GM04503 (cell line): ENCODE data around the gene SPRY2.

Experiments used
- DNase-seq: peaks from one replicate; pipeline ENCODE4 v3.0.0-alpha.2; 2012; ENCODE audit warnings: low read depth

SPRY2 gene

DNA sequence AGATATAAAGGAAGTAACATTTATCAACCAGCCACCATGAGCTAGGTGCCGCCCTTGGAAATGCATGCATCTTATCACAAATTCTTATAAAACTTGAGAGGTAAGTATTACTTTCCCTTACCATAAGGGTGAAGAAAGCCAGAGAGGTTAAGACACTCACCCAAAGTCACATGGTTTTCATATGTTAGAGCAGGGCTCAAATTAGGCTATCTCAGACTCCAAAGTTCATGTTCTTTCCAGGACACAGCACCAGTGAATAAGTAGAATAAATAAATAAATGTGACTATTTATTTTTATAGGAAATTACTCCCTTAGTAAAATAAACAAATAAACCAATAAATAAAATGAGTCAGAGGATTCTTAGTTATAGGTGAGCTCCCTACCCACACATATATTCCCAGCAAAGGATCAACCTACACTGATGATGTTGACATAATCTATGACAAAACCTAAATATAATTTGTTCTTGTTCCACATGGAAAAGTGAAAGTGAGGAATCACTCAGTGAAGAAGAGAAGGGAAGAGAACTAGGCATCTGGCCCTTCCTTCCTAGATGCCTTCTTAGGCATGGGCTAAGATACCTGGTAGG, 27.2 kb downstream of the SPRY2 start:
- no peak for DNase-seq

GRCh38 chr13:80312967-80313366, 28.0 kb downstream of the SPRY2 start:
- DNase-seq: no peak

DNA sequence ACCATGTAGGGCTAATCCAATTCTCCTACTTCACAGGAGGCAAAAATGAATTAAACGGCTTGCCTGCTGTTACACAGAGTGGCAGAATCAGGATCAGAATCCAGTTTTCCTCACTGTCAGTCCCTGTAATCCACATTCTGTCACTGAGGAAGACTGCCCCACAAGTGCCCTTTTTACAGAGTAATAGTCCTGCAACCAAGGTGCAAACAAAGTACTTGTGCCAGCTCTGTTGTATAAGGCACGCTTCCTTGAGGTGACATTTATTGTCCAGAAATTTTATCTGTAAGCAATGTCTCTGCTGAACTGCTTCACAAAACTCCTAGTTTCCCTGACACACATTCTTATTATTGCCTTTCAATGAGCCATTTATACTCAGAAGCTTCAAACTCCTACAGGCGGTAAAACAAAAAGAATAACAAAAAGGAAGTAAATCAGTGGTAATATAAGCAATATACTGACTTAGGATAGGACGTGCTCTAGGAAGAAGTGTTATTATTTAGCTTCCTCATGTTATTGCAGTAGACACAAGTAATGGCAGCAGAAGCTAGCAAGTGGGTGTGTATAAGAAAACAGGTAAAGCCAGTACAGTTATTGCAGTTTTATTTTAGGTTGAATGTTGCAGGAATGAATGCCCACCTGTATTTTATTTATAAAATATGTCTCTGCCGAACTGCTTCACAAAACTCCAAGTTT, 28.8 kb downstream of the SPRY2 start:
- no peak for DNase-seq

- no peak for DNase-seq
Observed at GRCh38 chr13:80309926-80310325, 31.0 kb downstream of the SPRY2 start.

GRCh38 chr13:80307401-80307987, 33.4 kb downstream of the SPRY2 start:
- no peak for DNase-seq

GRCh38 chr13:80306337-80306972, 34.5 kb downstream of the SPRY2 start:
- no peak for DNase-seq

DNA sequence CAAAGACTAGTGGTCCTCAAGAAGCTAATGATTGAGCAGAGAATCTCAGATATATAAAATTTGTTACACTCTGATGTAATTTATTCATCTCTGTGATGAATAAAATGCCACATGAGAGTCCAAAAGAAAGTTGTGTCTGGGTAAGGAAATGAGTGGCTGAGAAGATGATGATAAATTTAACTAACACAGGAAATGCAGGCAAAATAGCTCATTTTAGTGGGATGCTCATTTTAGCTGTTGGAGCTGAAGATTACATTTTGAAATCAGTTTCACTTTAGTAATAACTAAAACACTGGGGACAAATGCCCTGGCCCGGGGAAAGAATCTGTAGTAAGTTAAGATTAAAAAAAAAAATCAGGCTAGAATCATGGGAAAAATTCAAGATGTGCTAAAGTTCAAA, 35.2 kb downstream of the SPRY2 start:
- no peak for DNase-seq

GRCh38 chr13:80303225-80303811, 37.6 kb downstream of the SPRY2 start:
- no peak for DNase-seq

DNA sequence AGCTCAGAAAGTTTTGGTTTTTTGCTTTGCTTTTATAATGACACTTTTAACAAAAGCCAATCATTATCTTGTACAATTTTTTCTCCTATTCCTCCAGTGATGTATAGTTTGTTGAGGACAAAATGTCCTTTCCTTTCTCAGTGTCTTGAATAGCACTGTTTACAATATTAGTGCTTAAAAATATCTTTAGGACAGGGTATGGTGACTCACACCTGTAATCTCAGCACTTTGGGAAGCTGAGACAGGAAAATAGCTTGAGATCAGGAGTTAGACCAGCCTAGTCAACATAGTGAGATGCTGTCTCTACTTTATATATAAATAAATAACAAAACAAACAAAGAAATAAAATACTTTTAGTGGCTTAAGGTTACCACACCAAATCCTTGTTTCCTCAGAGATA, 41.9 kb downstream of the SPRY2 start:
- DNase-seq: no peak

DNA sequence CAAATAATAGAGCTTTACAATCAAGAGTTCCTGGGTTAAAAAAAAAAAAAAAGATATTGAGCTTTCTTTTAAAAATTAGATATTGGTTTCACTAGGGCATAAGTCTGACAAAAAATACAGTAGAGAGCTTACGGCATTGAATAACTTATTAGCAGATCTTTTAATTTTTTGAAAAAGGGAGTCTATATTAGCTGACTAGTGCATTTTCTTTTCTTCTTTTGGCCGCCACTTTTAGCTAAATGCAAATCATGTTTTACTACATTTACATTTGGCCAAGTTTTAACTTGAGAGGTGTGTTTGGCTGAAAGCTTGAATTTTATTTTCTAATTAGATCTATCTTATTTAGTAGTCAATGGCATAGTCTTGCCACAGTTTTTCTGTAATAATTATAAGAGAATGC, 43.4 kb downstream of the SPRY2 start:
- no peak for DNase-seq

DNA sequence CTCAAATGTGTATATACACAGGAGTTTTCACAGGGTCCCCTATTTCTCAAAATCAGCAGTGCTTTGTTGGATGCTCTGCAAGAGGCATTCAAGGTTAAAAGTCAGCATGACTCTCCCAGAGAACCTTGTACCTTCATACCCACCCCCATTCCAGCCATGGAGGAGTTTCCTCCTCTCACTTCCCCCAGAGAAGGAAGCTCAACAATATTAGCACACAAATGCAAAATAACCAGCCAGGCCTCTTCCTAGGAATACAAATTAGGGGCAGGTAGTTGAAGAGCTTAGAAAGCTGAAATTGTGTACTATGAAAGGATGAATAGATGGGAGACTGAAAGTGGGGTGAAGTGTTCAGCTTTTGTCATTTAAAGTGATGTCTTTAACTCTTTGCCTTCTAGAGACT, 43.8 kb downstream of the SPRY2 start:
- DNase-seq: no peak

GRCh38 chr13:80296638-80297037, 44.3 kb downstream of the SPRY2 start:
- DNase-seq: no peak

GRCh38 chr13:80290591-80290990, 50.3 kb downstream of the SPRY2 start:
- no peak for DNase-seq
